IMR-90 (cell line): ENCODE data around the gene ACOX3. TPM values are rescaled to one million over a fixed set of nuclear protein-coding genes. Genes with fewer than 3 reads are reported as not detected.

ENCODE experiments used
- ATAC-seq: fragments of 200-7000 bp; cut with Tn5 transposase; 2 replicates; pipeline ENCODE4 v1.9.1; 2020; ENCODE audit warnings: low read depth, mild to moderate bottlenecking, moderate library complexity
- BruUV-seq: library from RNA; stranded (reverse); fragments of 400-500 nt; replicated peaks from 2 replicates; lab custom pipeline; 2021; lab: Mats Ljungman, UMichigan
- CTCF ChIA-PET: fragments of 300-600 bp; formaldehyde crosslinking; extraction: SDS; loops from one replicate; lab custom pipeline; 2021; ENCODE audit warnings: antibody characterized with exemption; lab: Yijun Ruan, JAX
- POLR2A ChIA-PET: fragments of 300-600 bp; sonication (Branson Sonifier 250); formaldehyde crosslinking; loops from one replicate; lab custom pipeline; 2022; ENCODE audit warnings: antibody characterized with exemption; ENCODE audit not compliant: unreplicated experiment; lab: Charles Lee
- DNase-seq: peaks from one replicate; pipeline ENCODE4 v3.0.0; 2013
- H2AFZ ChIP-seq: replicated peaks from 2 replicates; pipeline ENCODE3; 2013; ENCODE audit warnings: low read length, mild to moderate bottlenecking; ENCODE audit not compliant: poor library complexity
- H2AK5ac ChIP-seq: 2 replicates; pipeline ENCODE4 v1.6.1; 2013; ENCODE audit warnings: low read depth, low read length, inconsistent platforms
- H2AK9ac ChIP-seq: replicated peaks from 2 replicates; pipeline ENCODE3; 2013; ENCODE audit warnings: mild to moderate bottlenecking, low read depth, low read length, moderate library complexity; ENCODE audit not compliant: poor library complexity
- H2BK120ac ChIP-seq: 2 replicates; pipeline ENCODE4 v1.6.1; 2013; ENCODE audit warnings: low read depth, low read length, inconsistent platforms
- H2BK15ac ChIP-seq: 3 replicates; pipeline ENCODE4 v1.6.1; 2013; ENCODE audit warnings: low read depth, low read length, inconsistent platforms
- H2BK20ac ChIP-seq: 2 replicates; pipeline ENCODE4 v1.6.1; 2013; ENCODE audit warnings: low read depth, mild to moderate bottlenecking, inconsistent platforms, low read length, moderate library complexity
- H2BK5ac ChIP-seq: 2 replicates; pipeline ENCODE4 v1.6.1; 2013; ENCODE audit warnings: mild to moderate bottlenecking, low read depth, low read length, inconsistent platforms; ENCODE audit not compliant: poor library complexity, severe bottlenecking
- H3K14ac ChIP-seq: replicated peaks from 2 replicates; pipeline ENCODE4 v1.6.1; 2013; ENCODE audit warnings: low read depth, low read length, inconsistent platforms
- H3K18ac ChIP-seq: 2 replicates; pipeline ENCODE4 v1.6.1; 2013; ENCODE audit warnings: low read depth, low read length, control low read depth
- H3K23ac ChIP-seq: 2 replicates; pipeline ENCODE4 v1.6.1; 2013; ENCODE audit warnings: low read depth, low read length, inconsistent platforms
- H3K27ac ChIP-seq: 2 replicates; pipeline ENCODE4 v1.5.1; 2013; ENCODE audit warnings: mild to moderate bottlenecking, control low read depth, low read length; ENCODE audit not compliant: insufficient read depth
- H3K27me3 ChIP-seq: 2 replicates; pipeline ENCODE4 v1.6.1; 2013; ENCODE audit warnings: low read length; ENCODE audit not compliant: control insufficient read depth, insufficient read depth
- H3K36me3 ChIP-seq: 2 replicates; pipeline ENCODE4 v1.6.1; 2013; ENCODE audit warnings: low read length, mixed read lengths; ENCODE audit not compliant: control insufficient read depth, insufficient read depth
- H3K4ac ChIP-seq: 2 replicates; pipeline ENCODE4 v1.6.1; 2013; ENCODE audit warnings: low read depth, low read length, inconsistent platforms
- H3K4me1 ChIP-seq: 2 replicates; pipeline ENCODE4 v1.6.1; 2013; ENCODE audit warnings: low read length, mixed read lengths; ENCODE audit not compliant: control insufficient read depth, insufficient read depth
- H3K4me2 ChIP-seq: 2 replicates; pipeline ENCODE4 v1.6.1; 2013; ENCODE audit warnings: low read depth, mild to moderate bottlenecking, control low read depth, low read length, moderate library complexity
- H3K4me3 ChIP-seq: 2 replicates; pipeline ENCODE4 v1.5.1; 2013; ENCODE audit warnings: low read depth, mild to moderate bottlenecking, control low read depth, low read length, moderate library complexity; ENCODE audit not compliant: insufficient read depth
- H3K56ac ChIP-seq: 2 replicates; pipeline ENCODE4 v1.6.1; 2013; ENCODE audit warnings: low read length, inconsistent platforms; ENCODE audit not compliant: insufficient read depth; ENCODE audit errors: extremely low read depth
- H3K79me1 ChIP-seq, 2 experiments: 2 replicates each; pipeline ENCODE4 v1.6.1; 2013; ENCODE audit warnings: low read length in 2 of 2, inconsistent platforms in 1 of 2, low read depth in 1 of 2
- H3K9ac ChIP-seq: 2 replicates; pipeline ENCODE4 v1.6.1; 2013; ENCODE audit warnings: low read depth, low read length, control low read depth
- H3K9me1 ChIP-seq: 2 replicates; pipeline ENCODE4 v1.6.1; 2013; ENCODE audit warnings: low read length, inconsistent platforms; ENCODE audit not compliant: insufficient read depth
- H3K9me3 ChIP-seq: 2 replicates; pipeline ENCODE4 v1.6.1; 2013; ENCODE audit warnings: low read length; ENCODE audit not compliant: control insufficient read depth, insufficient read depth
- H4K20me1 ChIP-seq: 2 replicates; pipeline ENCODE4 v1.6.1; 2013; ENCODE audit warnings: low read length, inconsistent platforms; ENCODE audit not compliant: insufficient read depth
- H4K5ac ChIP-seq: 2 replicates; pipeline ENCODE4 v1.6.1; 2013; ENCODE audit warnings: mild to moderate bottlenecking, low read depth, low read length, control low read depth
- H4K8ac ChIP-seq, 2 experiments: 2 replicates each; pipeline ENCODE4 v1.6.1; 2013; ENCODE audit warnings: low read depth in 2 of 2, low read length in 2 of 2, control low read depth in 1 of 2, inconsistent platforms in 1 of 2
- H4K91ac ChIP-seq: 2 replicates; pipeline ENCODE4 v1.6.1; 2013; ENCODE audit warnings: low read depth, low read length, inconsistent platforms; ENCODE audit not compliant: insufficient read depth
- NFE2L2 ChIP-seq: fragments of 150-350 bp; IDR thresholded peaks from 2 replicates; pipeline ENCODE4 v1.6.1; 2016; ENCODE audit warnings: low read depth, mild to moderate bottlenecking, low read length
- WGBS, 2 experiments: methylation state at CpG; one replicate each; pipeline versions ENCODE4 v1.1.5 to v1.1.7; 2013; ENCODE audit warnings: missing lambda C conversion rate in 2 of 2; ENCODE audit not compliant: insufficient read length in 1 of 2; ENCODE audit errors: extremely low coverage in 2 of 2; 5-methylcytosine and 5-hydroxymethylcytosine counted together
- dilution Hi-C: fragments of 300-500 bp; cut with HindIII; formaldehyde crosslinking; loops from one replicate; pipeline ENCODE4 v1.14.3; 2018; ENCODE audit warnings: low sequenced_read_pairs; ENCODE audit not compliant: unreplicated experiment
- in situ Hi-C: fragments of 300-500 bp; cut with MboI; formaldehyde crosslinking; loops from 3 replicates; pipeline ENCODE4 v1.14.3; 2019; ENCODE audit warnings: low sequenced_read_pairs, inconsistent platforms, mixed read lengths
- intact Hi-C: fragments of 100-400 bp; cut with micrococcal nuclease; formaldehyde crosslinking; loops from 2 replicates; pipeline ENCODE4 v1.10.0; 2022
- polyA plus RNA-seq, 3 experiments: library from polyadenylated mRNA; depleted of rRNA; stranded (reverse); fragments of >200 nt; gene quantifications; 2 replicates each; pipeline ENCODE4 v1.2.3, GENCODE V29; 2012; ENCODE audit warnings: low replicate concordance in 1 of 3
- total RNA-seq: library from RNA; depleted of rRNA; stranded (reverse); fragments of >200 nt; gene quantifications from 2 replicates; pipeline ENCODE4 v1.2.3, GENCODE V29; 2012
- TF ChIP-seq, protein P1 (sequence below): fragments of 150-350 bp; IDR thresholded peaks from 2 replicates; pipeline ENCODE4 v1.6.1; 2017; ENCODE audit warnings: mild to moderate bottlenecking, antibody characterized with exemption, low read length, low read depth

Gene ACOX3
- total and polyA plus RNA-seq, 2 of the 4 experiments (the other 2 are of a cell fraction): 15.2 to 25.8 TPM

- no peaks in the 10 kb centered on the region for H3K36me3 ChIP-seq
- no peak overlapping the region for H3K18ac ChIP-seq
- no peak overlapping the region for H2BK20ac ChIP-seq
- H3K14ac ChIP-seq: peak overlapping the region; percentile 21; the same call in 1 of the 2 replicates
- no peak overlapping the region for H4K91ac ChIP-seq
- H3K27me3 ChIP-seq: no peaks in the 10 kb centered on the region
- no peak overlapping the region for H2AFZ ChIP-seq
- H3K4ac ChIP-seq: no peak overlapping the region
- peaks cover 14% of the 10 kb centered on the region for H3K9me1 ChIP-seq
- no peaks in the 10 kb centered on the region for H4K20me1 ChIP-seq
- CTCF ChIA-PET: interaction anchor here (1.1 kb wide), 1 partner anchor 53 kb away, joined by 3 read pairs; no protein-coding TSS in a partner anchor
- POLR2A ChIA-PET: no interaction called here
- no peak overlapping the region for H4K5ac ChIP-seq
- H4K8ac ChIP-seq: no peak overlapping the region
- no peak overlapping the region for H2BK5ac ChIP-seq
- H3K4me2 ChIP-seq: no peak overlapping the region
- intact Hi-C loops (no loop called here), in situ Hi-C loops (no loop called here), dilution Hi-C loops (no loop called here)
- no peak overlapping the region for H2BK15ac ChIP-seq
- H3K4me3 ChIP-seq: no peak overlapping the region
- H2AK9ac ChIP-seq: no peak overlapping the region
- ATAC-seq (no peak), DNase-seq (no peak)
- H3K9ac ChIP-seq: no peak overlapping the region
- H2BK120ac ChIP-seq: no peak overlapping the region
- H3K79me1 ChIP-seq: no peaks in the 10 kb centered on the region
- H3K9me3 ChIP-seq: no peaks in the 10 kb centered on the region
- H3K27ac ChIP-seq: no peak overlapping the region
- H2AK5ac ChIP-seq: no peak overlapping the region
- 80% methylated on average over 5 of the region's 13 CpGs; no CpG with 5 or more reads in 1 of the 2 experiments for WGBS, 2 experiments
- no peak overlapping the region for H3K23ac ChIP-seq
- H3K4me1 ChIP-seq: peaks cover 14% of the 10 kb centered on the region
- H3K56ac ChIP-seq: no peak overlapping the region
- no peak for TF ChIP-seq NFE2L2
- TF ChIP-seq, protein P1, sequence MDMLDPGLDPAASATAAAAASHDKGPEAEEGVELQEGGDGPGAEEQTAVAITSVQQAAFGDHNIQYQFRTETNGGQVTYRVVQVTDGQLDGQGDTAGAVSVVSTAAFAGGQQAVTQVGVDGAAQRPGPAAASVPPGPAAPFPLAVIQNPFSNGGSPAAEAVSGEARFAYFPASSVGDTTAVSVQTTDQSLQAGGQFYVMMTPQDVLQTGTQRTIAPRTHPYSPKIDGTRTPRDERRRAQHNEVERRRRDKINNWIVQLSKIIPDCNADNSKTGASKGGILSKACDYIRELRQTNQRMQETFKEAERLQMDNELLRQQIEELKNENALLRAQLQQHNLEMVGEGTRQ: no peak
- no TSS peak for BruUV-seq
Measured at GRCh38 chr4:8319731-8320385, 120.7 kb downstream of the ACOX3 start.
